ENCODE results near the gene STK32B.

Gene STK32B

DNA sequence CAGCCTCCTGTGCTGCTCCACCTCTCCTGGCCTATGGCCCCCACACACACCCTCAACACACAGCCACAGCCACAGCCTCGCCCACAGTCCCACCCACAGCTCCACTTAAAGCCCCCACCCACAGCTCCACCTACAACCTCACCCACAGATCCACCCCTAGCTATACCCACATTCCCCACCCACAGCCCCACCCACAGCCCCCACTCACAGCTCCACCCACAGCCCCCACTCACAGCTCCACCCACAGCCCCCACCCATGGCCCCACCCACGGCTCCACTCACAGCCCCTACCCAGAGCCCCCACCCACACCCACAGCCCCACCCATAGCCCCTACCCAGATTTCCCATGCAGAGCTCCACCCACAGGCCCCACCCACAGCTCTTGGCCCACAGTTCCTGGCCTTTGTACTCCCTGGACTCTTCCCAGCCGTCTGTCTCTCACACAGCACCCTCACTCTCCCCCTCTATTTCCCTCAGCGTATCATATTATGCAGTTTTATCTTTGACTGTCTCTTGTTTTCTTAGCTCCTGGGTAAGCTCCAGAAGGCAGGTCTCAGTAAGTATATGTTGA, 334.5 kb downstream of the STK32B start:
- no peaks in the 10 kb centered on the region for H3K27me3 ChIP-seq (ENCODE audit: insufficient read depth, low read length, poor library complexity, severe bottlenecking)
- no peak overlapping the region for H3K4me3 ChIP-seq (ENCODE audit: low read length, poor library complexity, severe bottlenecking)
- no peak for TF ChIP-seq EZH2phosphoT487 (IDR thresholded peaks at IDR 0.05; ENCODE audit: borderline replicate concordance)
- TF ChIP-seq, protein P1, sequence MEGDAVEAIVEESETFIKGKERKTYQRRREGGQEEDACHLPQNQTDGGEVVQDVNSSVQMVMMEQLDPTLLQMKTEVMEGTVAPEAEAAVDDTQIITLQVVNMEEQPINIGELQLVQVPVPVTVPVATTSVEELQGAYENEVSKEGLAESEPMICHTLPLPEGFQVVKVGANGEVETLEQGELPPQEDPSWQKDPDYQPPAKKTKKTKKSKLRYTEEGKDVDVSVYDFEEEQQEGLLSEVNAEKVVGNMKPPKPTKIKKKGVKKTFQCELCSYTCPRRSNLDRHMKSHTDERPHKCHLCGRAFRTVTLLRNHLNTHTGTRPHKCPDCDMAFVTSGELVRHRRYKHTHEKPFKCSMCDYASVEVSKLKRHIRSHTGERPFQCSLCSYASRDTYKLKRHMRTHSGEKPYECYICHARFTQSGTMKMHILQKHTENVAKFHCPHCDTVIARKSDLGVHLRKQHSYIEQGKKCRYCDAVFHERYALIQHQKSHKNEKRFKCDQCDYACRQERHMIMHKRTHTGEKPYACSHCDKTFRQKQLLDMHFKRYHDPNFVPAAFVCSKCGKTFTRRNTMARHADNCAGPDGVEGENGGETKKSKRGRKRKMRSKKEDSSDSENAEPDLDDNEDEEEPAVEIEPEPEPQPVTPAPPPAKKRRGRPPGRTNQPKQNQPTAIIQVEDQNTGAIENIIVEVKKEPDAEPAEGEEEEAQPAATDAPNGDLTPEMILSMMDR (conservative IDR thresholded peaks at IDR 0.05; ENCODE audit: low read length) = no peak
- H3F3A ChIP-seq (ENCODE audit: low read depth) = no peaks in the 10 kb centered on the region
- H3K9ac ChIP-seq (ENCODE audit: low read depth, low read length, poor library complexity, severe bottlenecking) = no peak overlapping the region
- H3K36me3 ChIP-seq (ENCODE audit: insufficient read depth, low read length) = no peaks in the 10 kb centered on the region
- no peak overlapping the region for H3K4me2 ChIP-seq (ENCODE audit: low read depth, low read length, poor library complexity, severe bottlenecking)
- H3K79me2 ChIP-seq (ENCODE audit: insufficient read depth, low read length) = no peaks in the 10 kb centered on the region
- H3K4me1 ChIP-seq (ENCODE audit: insufficient read depth, low read length, poor library complexity, severe bottlenecking) = no peaks in the 10 kb centered on the region
- H3K9me2 ChIP-seq (replicated peaks; ENCODE audit: low read depth, low read length) = no peaks in the 10 kb centered on the region
- H3K9me3 ChIP-seq (ENCODE audit: insufficient read depth, low read depth, low read length) = no peaks in the 10 kb centered on the region; the same call in 1 of the 2 replicates
- H4K20me1 ChIP-seq (ENCODE audit: insufficient read depth, low read length, poor library complexity, severe bottlenecking) = no peaks in the 10 kb centered on the region
- H2AFZ ChIP-seq (ENCODE audit: low read length) = no peak overlapping the region

DNA sequence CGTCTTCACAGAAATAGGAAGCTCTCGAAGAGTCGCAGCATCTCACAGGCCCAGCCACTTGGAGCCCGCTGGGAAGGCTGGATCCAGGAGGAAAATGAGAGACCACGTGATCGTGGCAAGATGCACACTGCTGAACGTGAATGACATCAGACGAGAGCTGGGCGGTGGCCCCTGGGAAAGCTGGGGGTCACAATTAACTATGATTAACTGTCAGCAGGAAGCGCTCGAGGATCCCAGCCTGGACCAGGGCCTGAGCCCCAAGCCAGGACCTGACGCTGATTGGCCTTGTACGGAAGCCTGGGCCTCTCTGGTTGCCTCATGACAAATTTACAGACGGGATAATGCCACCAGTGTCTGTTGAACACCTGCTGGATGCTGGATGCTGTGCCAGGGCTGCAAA, 335.6 kb downstream of the STK32B start:
- H3K9ac ChIP-seq (ENCODE audit: low read depth, low read length, poor library complexity, severe bottlenecking) = no peak overlapping the region
- no peaks in the 10 kb centered on the region for H4K20me1 ChIP-seq (ENCODE audit: insufficient read depth, low read length, poor library complexity, severe bottlenecking)
- no peaks in the 10 kb centered on the region for H3K4me1 ChIP-seq (ENCODE audit: insufficient read depth, low read length, poor library complexity, severe bottlenecking)
- H3K9me3 ChIP-seq (ENCODE audit: insufficient read depth, low read depth, low read length) = no peaks in the 10 kb centered on the region; the same call in 1 of the 2 replicates
- no peak for TF ChIP-seq EZH2phosphoT487 (IDR thresholded peaks at IDR 0.05; ENCODE audit: borderline replicate concordance)
- H3K9me2 ChIP-seq (replicated peaks; ENCODE audit: low read depth, low read length) = no peaks in the 10 kb centered on the region
- no peak overlapping the region for H3K4me3 ChIP-seq (ENCODE audit: low read length, poor library complexity, severe bottlenecking)
- H3K4me2 ChIP-seq (ENCODE audit: low read depth, low read length, poor library complexity, severe bottlenecking) = no peak overlapping the region
- no peaks in the 10 kb centered on the region for H3F3A ChIP-seq (ENCODE audit: low read depth)
- H3K79me2 ChIP-seq (ENCODE audit: insufficient read depth, low read length) = no peaks in the 10 kb centered on the region
- no peaks in the 10 kb centered on the region for H3K27me3 ChIP-seq (ENCODE audit: insufficient read depth, low read length, poor library complexity, severe bottlenecking)
- H3K36me3 ChIP-seq (ENCODE audit: insufficient read depth, low read length) = no peaks in the 10 kb centered on the region
- no peak overlapping the region for H2AFZ ChIP-seq (ENCODE audit: low read length)

DNA sequence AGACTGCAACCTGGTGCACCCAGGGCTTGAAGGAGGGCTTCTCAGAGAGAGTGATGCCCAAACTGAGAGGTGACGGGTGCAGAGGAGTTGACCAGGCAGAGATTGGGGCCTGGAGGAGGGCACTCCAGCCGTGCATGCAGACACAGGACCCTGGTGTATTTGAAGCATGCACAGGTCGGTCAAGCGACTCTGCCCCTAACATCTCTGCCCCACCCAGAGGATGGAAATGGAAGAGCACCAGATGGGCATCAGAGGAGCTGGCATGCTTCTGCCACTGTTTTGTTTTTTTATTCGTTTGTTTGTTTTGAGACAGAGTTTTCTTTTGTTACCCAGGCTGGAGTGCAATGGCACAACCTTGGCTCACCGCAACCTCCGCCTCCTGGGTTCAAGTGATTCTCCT, 336.2 kb downstream of the STK32B start:
- Histone ChIP-seq H2AFZ (ENCODE audit: low read length) (no peak overlapping the region), H3K4me1 (ENCODE audit: insufficient read depth, low read length, poor library complexity, severe bottlenecking) (no peaks in the 10 kb centered on the region), H3K9me2 (replicated peaks; ENCODE audit: low read depth, low read length) (no peaks in the 10 kb centered on the region), H3K4me3 (ENCODE audit: low read length, poor library complexity, severe bottlenecking) (no peak overlapping the region), H4K20me1 (ENCODE audit: insufficient read depth, low read length, poor library complexity, severe bottlenecking) (no peaks in the 10 kb centered on the region), H3K9me3 (ENCODE audit: insufficient read depth, low read depth, low read length) (no peaks in the 10 kb centered on the region; the same call in 1 of the 2 replicates), H3K27me3 (ENCODE audit: insufficient read depth, low read length, poor library complexity, severe bottlenecking) (no peaks in the 10 kb centered on the region), H3K4me2 (ENCODE audit: low read depth, low read length, poor library complexity, severe bottlenecking) (no peak overlapping the region), H3F3A (ENCODE audit: low read depth) (no peaks in the 10 kb centered on the region), H3K79me2 (ENCODE audit: insufficient read depth, low read length) (no peaks in the 10 kb centered on the region), H3K36me3 (ENCODE audit: insufficient read depth, low read length) (no peaks in the 10 kb centered on the region), H3K9ac (ENCODE audit: low read depth, low read length, poor library complexity, severe bottlenecking) (no peak overlapping the region)
- TF ChIP-seq EZH2phosphoT487 (IDR thresholded peaks at IDR 0.05; ENCODE audit: borderline replicate concordance) = no peak
- TF ChIP-seq, protein P1 (conservative IDR thresholded peaks at IDR 0.05; ENCODE audit: low read length) = no peak

DNA sequence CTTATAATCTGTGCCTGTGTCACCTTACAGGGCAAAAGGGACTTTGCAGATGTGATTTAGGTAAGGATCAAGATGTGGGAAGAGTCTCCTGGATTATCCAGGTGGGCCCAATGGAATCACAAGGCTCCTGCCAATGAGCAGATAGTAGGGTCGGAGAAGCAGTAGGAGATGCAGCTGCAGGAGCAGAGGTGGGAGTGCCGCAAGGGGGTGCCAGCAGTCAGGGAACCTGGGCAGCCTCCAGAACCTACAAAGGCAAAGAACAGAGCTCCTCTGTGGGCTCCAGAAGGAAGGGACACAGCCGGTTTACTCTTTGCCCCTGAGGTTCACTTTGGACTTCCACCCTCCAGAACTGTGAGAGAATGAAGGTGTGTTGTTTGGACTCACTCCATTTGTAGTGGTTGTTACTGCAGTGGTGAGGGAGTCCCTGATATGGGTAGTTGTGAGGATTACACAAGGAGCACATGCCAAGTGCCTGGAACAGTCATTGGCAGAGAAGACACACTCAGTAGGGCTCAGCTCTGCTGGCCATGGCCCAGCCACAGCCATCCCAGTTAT, 338.6 kb downstream of the STK32B start:
- no peaks in the 10 kb centered on the region; the same call in 1 of the 2 replicates for H3K9me3 ChIP-seq (ENCODE audit: insufficient read depth, low read depth, low read length)
- no peaks in the 10 kb centered on the region for H3K9me2 ChIP-seq (replicated peaks; ENCODE audit: low read depth, low read length)
- H4K20me1 ChIP-seq (ENCODE audit: insufficient read depth, low read length, poor library complexity, severe bottlenecking) = no peaks in the 10 kb centered on the region
- no peaks in the 10 kb centered on the region for H3K36me3 ChIP-seq (ENCODE audit: insufficient read depth, low read length)
- no peak overlapping the region for H3K9ac ChIP-seq (ENCODE audit: low read depth, low read length, poor library complexity, severe bottlenecking)
- TF ChIP-seq EZH2phosphoT487 (IDR thresholded peaks at IDR 0.05; ENCODE audit: borderline replicate concordance) = no peak
- TF ChIP-seq, protein P1 (conservative IDR thresholded peaks at IDR 0.05; ENCODE audit: low read length) = no peak
- H3K27me3 ChIP-seq (ENCODE audit: insufficient read depth, low read length, poor library complexity, severe bottlenecking) = no peaks in the 10 kb centered on the region
- no peaks in the 10 kb centered on the region for H3F3A ChIP-seq (ENCODE audit: low read depth)
- H3K4me1 ChIP-seq (ENCODE audit: insufficient read depth, low read length, poor library complexity, severe bottlenecking) = no peaks in the 10 kb centered on the region
- H3K4me2 ChIP-seq (ENCODE audit: low read depth, low read length, poor library complexity, severe bottlenecking) = no peak overlapping the region
- no peak overlapping the region for H3K4me3 ChIP-seq (ENCODE audit: low read length, poor library complexity, severe bottlenecking)
- no peaks in the 10 kb centered on the region for H3K79me2 ChIP-seq (ENCODE audit: insufficient read depth, low read length)
- no peak overlapping the region for H2AFZ ChIP-seq (ENCODE audit: low read length)

All from Loucy (cell line).